Fibroblast of lung (primary cell): ENCODE results near the gene C1orf167. TPM values are rescaled to one million over a fixed set of nuclear protein-coding genes. Genes with fewer than 3 reads are reported as not detected.

Experiments
- DNase-seq, 2 donors: peaks; one replicate each; pipeline versions ENCODE4 v3.0.0 to v3.0.0-alpha.2; 2010; ENCODE audit warnings: low read depth in 2 of 2
- H2AFZ ChIP-seq: 2 replicates; pipeline ENCODE4 v1.5.1; 2012; ENCODE audit warnings: low read length, control low read depth, inconsistent platforms
- H3K27ac ChIP-seq: 2 replicates; pipeline ENCODE4 v1.5.1; 2011; ENCODE audit warnings: low read length, control low read depth; ENCODE audit not compliant: insufficient read depth
- H3K27me3 ChIP-seq: 2 replicates; pipeline ENCODE4 v1.5.1; 2011; ENCODE audit warnings: mild to moderate bottlenecking, low read length; ENCODE audit not compliant: control insufficient read depth, insufficient read depth
- H3K36me3 ChIP-seq: 2 replicates; pipeline ENCODE4 v1.5.1; 2011; ENCODE audit warnings: low read length; ENCODE audit not compliant: control insufficient read depth, insufficient read depth
- H3K4me1 ChIP-seq: 2 replicates; pipeline ENCODE4 v1.5.1; 2011; ENCODE audit warnings: low read length; ENCODE audit not compliant: control insufficient read depth, insufficient read depth; ENCODE audit errors: extremely low read depth
- H3K4me2 ChIP-seq: 2 replicates; pipeline ENCODE4 v1.5.1; 2011; ENCODE audit warnings: low read length, control low read depth; ENCODE audit not compliant: insufficient read depth; ENCODE audit errors: extremely low read depth
- H3K4me3 ChIP-seq, 4 experiments: fragments of 200-600 bp in 1 of 4; sonication (generic) in 1 of 4; replicated peaks in 1 of 4; 2 replicates each; pipeline ENCODE4 v1.5.1; 2011 to 2016; ENCODE audit warnings: low read length in 4 of 4, low read depth in 3 of 4, mild to moderate bottlenecking in 3 of 4, control low read depth in 2 of 4, inconsistent platforms in 1 of 4, mixed read lengths in 1 of 4; ENCODE audit not compliant: insufficient read depth in 1 of 4; ENCODE audit errors: control extremely low read depth in 1 of 4
- H3K79me2 ChIP-seq: 2 replicates; pipeline ENCODE4 v1.5.1; 2012; ENCODE audit warnings: mild to moderate bottlenecking, low read length, inconsistent platforms; ENCODE audit not compliant: control insufficient read depth, insufficient read depth
- H3K9ac ChIP-seq: 2 replicates; pipeline ENCODE4 v1.5.1; 2011; ENCODE audit warnings: mild to moderate bottlenecking, low read length, control low read depth; ENCODE audit not compliant: insufficient read depth
- H3K9me3 ChIP-seq: 2 replicates; pipeline ENCODE4 v1.5.1; 2012; ENCODE audit warnings: low read depth, low read length; ENCODE audit not compliant: control insufficient read depth, insufficient read depth
- H4K20me1 ChIP-seq: 2 replicates; pipeline ENCODE4 v1.5.1; 2011; ENCODE audit warnings: low read length; ENCODE audit not compliant: control insufficient read depth, insufficient read depth; ENCODE audit errors: extremely low read depth
- EZH2 ChIP-seq: IDR thresholded peaks from 2 replicates; pipeline ENCODE4 v1.5.1; 2012; ENCODE audit warnings: low read length, control low read depth, mild to moderate bottlenecking; ENCODE audit errors: missing control alignments
- polyA plus RNA-seq, 2 donors: library from polyadenylated mRNA; depleted of rRNA in 1 of 2; stranded (reverse) in 1 of 2; unstranded in 1 of 2; fragments of >200 nt; gene quantifications; 2 replicates each; pipeline ENCODE4 v1.2.1, GENCODE V29; 2011 to 2012; ENCODE audit warnings: missing spikeins in 1 of 2
- total RNA-seq: library from RNA; depleted of rRNA; stranded (reverse); fragments of >200 nt; gene quantifications from 2 replicates; pipeline ENCODE4 v1.2.1, GENCODE V29; 2014
- TF ChIP-seq, protein P1 (sequence below), 2 donors: IDR thresholded peaks in 1 of 2; conservative IDR thresholded peaks in 1 of 2; 1 replicate in 1 of 2; 2 replicates in 1 of 2; pipeline ENCODE4 v1.5.1; 2011 to 2012; ENCODE audit warnings: low read length in 2 of 2, control low read depth in 1 of 2, inconsistent platforms in 1 of 2, low read depth in 1 of 2, mild to moderate bottlenecking in 1 of 2

C1orf167 gene
- total and polyA plus RNA-seq, 2 donors (not counting 1 experiment from before 2014, with no cell fraction given), result 0.39 to 0.99 TPM

DNA sequence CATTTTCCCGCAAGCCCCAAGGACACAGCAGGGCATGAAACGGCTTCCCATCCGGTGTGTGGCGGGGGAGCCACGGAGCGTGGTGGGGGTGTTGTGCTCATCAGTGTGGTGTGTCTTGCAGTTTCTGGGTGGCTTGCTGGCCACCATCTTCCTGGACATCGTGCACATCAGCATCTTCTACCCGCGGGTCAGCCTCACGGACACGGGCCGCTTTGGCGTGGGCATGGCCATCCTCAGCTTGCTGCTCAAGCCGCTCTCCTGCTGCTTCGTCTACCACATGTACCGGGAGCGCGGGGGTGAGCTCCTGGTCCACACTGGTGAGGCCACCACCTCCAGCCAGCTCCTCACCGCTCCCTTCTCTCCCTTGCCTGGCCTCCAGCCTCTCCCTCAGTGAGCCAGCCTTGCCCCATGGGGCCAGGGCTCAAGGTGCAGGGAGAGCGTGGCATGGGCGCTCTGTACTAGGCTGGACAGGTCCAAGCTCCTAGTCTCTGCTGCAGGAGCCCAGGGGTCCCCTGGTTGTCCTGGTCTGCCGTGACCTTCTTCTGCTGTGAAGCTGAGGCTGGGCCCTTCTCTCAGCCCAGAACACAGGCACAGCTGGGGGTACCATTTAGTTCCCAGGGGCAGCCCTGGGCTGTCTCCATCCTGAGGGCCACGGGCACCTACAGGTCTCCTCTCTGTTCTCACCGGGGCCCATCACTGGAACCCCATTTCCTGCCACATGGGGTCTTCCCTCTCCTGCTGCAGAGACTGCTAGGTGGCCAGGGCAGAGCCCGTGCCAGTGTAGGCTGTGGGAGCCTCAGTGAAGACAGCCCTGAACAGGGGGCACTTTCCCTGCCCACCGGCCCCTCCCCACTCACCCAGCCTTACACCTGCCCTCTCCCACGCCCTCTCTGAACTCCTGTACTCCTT is 13.4 kb upstream of the C1orf167 start:
- DNase-seq, result no peak
- no peak overlapping the region for H3K4me3 ChIP-seq
- no peaks in the 10 kb centered on the region for H3K4me1 ChIP-seq
- H3K9me3 ChIP-seq, result no peaks in the 10 kb centered on the region
- no peaks in the 10 kb centered on the region for H3K27me3 ChIP-seq
- H2AFZ ChIP-seq, result no peak overlapping the region
- no peaks in the 10 kb centered on the region for H4K20me1 ChIP-seq
- TF ChIP-seq, protein P1, sequence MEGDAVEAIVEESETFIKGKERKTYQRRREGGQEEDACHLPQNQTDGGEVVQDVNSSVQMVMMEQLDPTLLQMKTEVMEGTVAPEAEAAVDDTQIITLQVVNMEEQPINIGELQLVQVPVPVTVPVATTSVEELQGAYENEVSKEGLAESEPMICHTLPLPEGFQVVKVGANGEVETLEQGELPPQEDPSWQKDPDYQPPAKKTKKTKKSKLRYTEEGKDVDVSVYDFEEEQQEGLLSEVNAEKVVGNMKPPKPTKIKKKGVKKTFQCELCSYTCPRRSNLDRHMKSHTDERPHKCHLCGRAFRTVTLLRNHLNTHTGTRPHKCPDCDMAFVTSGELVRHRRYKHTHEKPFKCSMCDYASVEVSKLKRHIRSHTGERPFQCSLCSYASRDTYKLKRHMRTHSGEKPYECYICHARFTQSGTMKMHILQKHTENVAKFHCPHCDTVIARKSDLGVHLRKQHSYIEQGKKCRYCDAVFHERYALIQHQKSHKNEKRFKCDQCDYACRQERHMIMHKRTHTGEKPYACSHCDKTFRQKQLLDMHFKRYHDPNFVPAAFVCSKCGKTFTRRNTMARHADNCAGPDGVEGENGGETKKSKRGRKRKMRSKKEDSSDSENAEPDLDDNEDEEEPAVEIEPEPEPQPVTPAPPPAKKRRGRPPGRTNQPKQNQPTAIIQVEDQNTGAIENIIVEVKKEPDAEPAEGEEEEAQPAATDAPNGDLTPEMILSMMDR (conservative IDR thresholded peaks at IDR 0.05 in 1 of 2, IDR thresholded peaks at IDR 0.05 in 1 of 2; ENCODE audit: low read depth in 1 of 2, low read length in 2 of 2), result no peak
- no peak for TF ChIP-seq EZH2
- peaks cover 5% of the 10 kb centered on the region for H3K36me3 ChIP-seq
- H3K27ac ChIP-seq, result no peak overlapping the region
- H3K9ac ChIP-seq, result no peak overlapping the region
- no peak overlapping the region for H3K4me2 ChIP-seq
- H3K79me2 ChIP-seq, result no peaks in the 10 kb centered on the region

DNA sequence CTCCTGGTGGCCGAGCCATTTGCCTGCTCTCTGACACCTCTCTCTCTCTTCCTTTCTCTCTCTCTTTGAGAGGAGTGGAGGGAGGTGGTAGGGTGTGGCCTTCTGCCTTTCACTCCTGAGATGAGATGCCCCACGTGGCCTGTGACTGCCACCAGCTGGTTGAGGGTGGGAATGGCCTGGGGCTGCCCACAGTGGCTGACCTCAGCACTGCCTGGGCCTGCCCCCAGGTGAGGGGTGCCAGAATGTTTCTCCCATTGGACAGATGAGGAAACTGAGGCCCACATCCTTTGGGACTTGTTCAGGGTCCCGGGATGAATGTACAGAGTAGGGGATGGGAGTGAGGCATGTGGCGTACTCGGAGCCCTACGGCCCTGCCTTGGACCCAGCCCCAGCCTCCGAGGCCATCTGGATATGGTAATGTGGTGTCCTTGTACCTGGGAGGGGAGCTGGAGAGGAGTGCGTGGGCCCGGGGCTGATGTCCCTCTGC is 12.7 kb upstream of the C1orf167 start:
- Histone ChIP-seq H3K4me3 (no peak overlapping the region), H4K20me1 (no peaks in the 10 kb centered on the region), H3K4me2 (no peak overlapping the region), H2AFZ (no peak overlapping the region), H3K9ac (no peak overlapping the region), H3K36me3 (peaks cover 5% of the 10 kb centered on the region), H3K79me2 (no peaks in the 10 kb centered on the region), H3K4me1 (no peaks in the 10 kb centered on the region), H3K27ac (no peak overlapping the region), H3K9me3 (no peaks in the 10 kb centered on the region), H3K27me3 (no peaks in the 10 kb centered on the region)
- TF ChIP-seq, protein P1 (conservative IDR thresholded peaks at IDR 0.05 in 1 of 2, IDR thresholded peaks at IDR 0.05 in 1 of 2; ENCODE audit: low read depth in 1 of 2, low read length in 2 of 2), result peak; percentile 28 to 47
- no peak for TF ChIP-seq EZH2
- peak; percentile 12 to 23 for DNase-seq

DNA sequence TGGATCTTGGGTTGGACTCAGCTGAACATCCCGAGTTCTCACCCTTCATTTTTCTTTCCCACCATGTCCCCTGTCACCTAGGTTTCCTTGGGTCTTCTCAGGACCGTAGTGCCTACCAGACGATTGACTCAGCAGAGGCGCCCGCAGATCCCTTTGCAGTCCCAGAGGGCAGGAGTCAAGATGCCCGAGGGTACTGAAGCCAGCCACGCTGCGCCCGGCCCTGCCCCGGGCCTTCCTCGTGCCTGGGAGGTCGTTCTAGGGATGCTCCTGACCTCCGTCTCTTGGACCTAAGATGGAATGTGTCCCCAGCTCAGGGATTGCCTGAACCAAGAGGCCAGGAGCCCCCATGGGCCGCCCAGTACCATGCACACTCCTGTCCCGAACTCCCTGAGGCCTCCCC is 12.0 kb upstream of the C1orf167 start:
- no peaks in the 10 kb centered on the region for H3K4me1 ChIP-seq
- no peak overlapping the region for H2AFZ ChIP-seq
- no peak for DNase-seq
- H3K27me3 ChIP-seq, result no peaks in the 10 kb centered on the region
- no peak overlapping the region for H3K27ac ChIP-seq
- H3K79me2 ChIP-seq, result no peaks in the 10 kb centered on the region
- TF ChIP-seq, protein P1 (conservative IDR thresholded peaks at IDR 0.05 in 1 of 2, IDR thresholded peaks at IDR 0.05 in 1 of 2; ENCODE audit: low read depth in 1 of 2, low read length in 2 of 2), result no peak
- no peak for TF ChIP-seq EZH2
- no peak overlapping the region for H3K4me2 ChIP-seq
- H3K36me3 ChIP-seq, result peaks cover 5% of the 10 kb centered on the region
- H4K20me1 ChIP-seq, result no peaks in the 10 kb centered on the region
- no peak overlapping the region for H3K4me3 ChIP-seq
- no peaks in the 10 kb centered on the region for H3K9me3 ChIP-seq
- H3K9ac ChIP-seq, result no peak overlapping the region
